HG03565 (cell line): ENCODE results near the gene CXCR6.
"Not testable (repeated sequence)": the region's sequence is repeated elsewhere in the genome, so short reads cannot be mapped to it uniquely, and the experiment has no call there.

ENCODE experiments used
- ATAC-seq: cut with Tn5 transposase; IDR thresholded peaks from one replicate; pipeline ENCODE4 v1.9.1; 2021; ENCODE audit warnings: mild to moderate bottlenecking, moderate library complexity; ENCODE audit not compliant: unreplicated experiment

CXCR6 gene

GRCh38 chr3:45986303-45986982 is 43.2 kb downstream of the CXCR6 start:
- ATAC-seq: no peak

GRCh38 chr3:45987368-45988291 is 44.4 kb downstream of the CXCR6 start:
- no peak for ATAC-seq

- no peak for ATAC-seq
Measured at GRCh38 chr3:45988362-45988761, 45.1 kb downstream of the CXCR6 start.

GRCh38 chr3:45988804-45989203 is 45.5 kb downstream of the CXCR6 start:
- ATAC-seq: no peak

GRCh38 chr3:45990181-45990580 is 46.9 kb downstream of the CXCR6 start:
- no peak for ATAC-seq

GRCh38 chr3:45991341-45991740 is 48.1 kb downstream of the CXCR6 start:
- no peak for ATAC-seq

- ATAC-seq: no peak
Measured at GRCh38 chr3:45992133-45992729, 49.0 kb downstream of the CXCR6 start.

- no peak for ATAC-seq
Measured at GRCh38 chr3:45992821-45993221, 49.6 kb downstream of the CXCR6 start.

GRCh38 chr3:45993421-45994027 is 50.3 kb downstream of the CXCR6 start:
- ATAC-seq: no peak

GRCh38 chr3:45994419-45995235 is 51.4 kb downstream of the CXCR6 start:
- peak; percentile 9 for ATAC-seq

GRCh38 chr3:45995236-45996192 is 52.2 kb downstream of the CXCR6 start, which contains the start of gene FYCO1:
TSS of gene FYCO1 (minus strand) at chr3:45995824. CDS start at chr3:45984910, 10,914 bp downstream.
- peak; percentile 70 for ATAC-seq

GRCh38 chr3:45997499-45997898 is 54.2 kb downstream of the CXCR6 start:
- ATAC-seq: not testable (repeated sequence)

- ATAC-seq: no peak
Measured at GRCh38 chr3:45997942-45998341, 54.7 kb downstream of the CXCR6 start.
